Osteoblast (primary cell): Measurements from ENCODE around the gene EBF4. TPM values are rescaled to one million over a fixed set of nuclear protein-coding genes. Genes with fewer than 3 reads are reported as not detected.

ENCODE experiments used
- DNase-seq: peaks from one replicate; pipeline ENCODE4 v3.0.0; 2011; ENCODE audit warnings: low spot score, mixed read lengths; ENCODE audit not compliant: insufficient read length; ENCODE audit errors: missing footprints
- H2AFZ ChIP-seq: 2 replicates; pipeline ENCODE4 v1.6.0; 2011; ENCODE audit warnings: mild to moderate bottlenecking, low read length
- H3K27ac ChIP-seq: 2 replicates; pipeline ENCODE4 v1.5.1; 2011; ENCODE audit warnings: mild to moderate bottlenecking, low read depth, low read length, moderate library complexity
- H3K27me3 ChIP-seq: 2 replicates; pipeline ENCODE4 v1.6.0; 2012; ENCODE audit warnings: mild to moderate bottlenecking, control low read depth, inconsistent platforms, low read length, moderate library complexity; ENCODE audit not compliant: insufficient read depth
- H3K36me3 ChIP-seq: 2 replicates; pipeline ENCODE4 v1.5.1; 2011; ENCODE audit warnings: mild to moderate bottlenecking, low read length, control low read depth, moderate library complexity; ENCODE audit not compliant: insufficient read depth
- H3K4me1 ChIP-seq: 2 replicates; pipeline ENCODE4 v1.5.1; 2011; ENCODE audit warnings: mild to moderate bottlenecking, low read length, control low read depth, moderate library complexity; ENCODE audit not compliant: insufficient read depth
- H3K4me2 ChIP-seq: 2 replicates; pipeline ENCODE4 v1.6.0; 2011; ENCODE audit warnings: mild to moderate bottlenecking, low read length; ENCODE audit not compliant: insufficient read depth
- H3K4me3 ChIP-seq: fragments of 200-600 bp; sonication (generic); 3 replicates; pipeline ENCODE4 v1.5.1; 2012; ENCODE audit warnings: mild to moderate bottlenecking, low read length, inconsistent platforms; ENCODE audit not compliant: insufficient read depth
- H3K79me2 ChIP-seq: 2 replicates; pipeline ENCODE4 v1.6.0; 2012; ENCODE audit warnings: mild to moderate bottlenecking, low read length, control low read depth, inconsistent platforms; ENCODE audit not compliant: insufficient read depth
- H3K9me3 ChIP-seq: 2 replicates; pipeline ENCODE4 v1.5.1; 2011; ENCODE audit warnings: low read depth, low read length, control low read depth
- H4K20me1 ChIP-seq: 2 replicates; pipeline ENCODE4 v1.6.0; 2012; ENCODE audit warnings: mild to moderate bottlenecking, low read length, control low read depth; ENCODE audit not compliant: insufficient read depth
- small RNA-seq: library from RNA; depleted of rRNA; stranded (forward); fragments of <200 nt; gene quantifications from one replicate; pipeline ENCODE3, GENCODE V24; 2012
- total RNA-seq: library from RNA; depleted of rRNA; stranded (reverse); fragments of >200 nt; gene quantifications from 2 replicates; pipeline ENCODE4 v1.2.3, GENCODE V29; 2012
- TF ChIP-seq, protein P1 (sequence below): IDR thresholded peaks from 2 replicates; pipeline ENCODE4 v1.5.1; 2011; ENCODE audit warnings: mild to moderate bottlenecking, low read depth, low read length, moderate library complexity; ENCODE audit errors: extremely low read depth

EBF4 gene
- total RNA-seq, 1 donor: under 0.01 TPM

DNA sequence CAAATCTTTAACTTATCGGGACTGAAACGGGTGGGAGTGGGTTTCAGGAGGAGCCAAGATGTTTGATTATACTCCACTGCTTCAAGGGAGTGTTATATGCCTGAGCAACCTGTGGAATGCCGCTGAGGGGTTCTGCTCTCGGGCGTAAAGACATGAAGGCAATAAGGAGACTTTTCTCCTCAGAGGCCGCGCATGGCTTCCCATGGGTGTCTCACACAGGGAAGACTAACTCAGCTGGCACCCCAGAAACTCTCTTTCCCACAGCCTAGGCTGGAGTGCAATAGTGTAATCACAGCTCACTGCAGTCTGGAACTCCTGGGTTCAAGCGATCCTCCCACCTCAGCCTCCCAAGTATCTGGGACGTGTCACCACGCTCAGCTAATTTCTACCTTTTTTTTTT is 117.1 kb downstream of the EBF4 start:
- Histone ChIP-seq H3K9me3 (peaks cover 9% of the 10 kb centered on the region), H3K36me3 (no peaks in the 10 kb centered on the region), H3K4me2 (no peak overlapping the region), H2AFZ (no peak overlapping the region), H3K4me3 (no peak overlapping the region), H3K27ac (no peak overlapping the region), H4K20me1 (no peaks in the 10 kb centered on the region), H3K4me1 (peaks cover 16% of the 10 kb centered on the region), H3K79me2 (no peaks in the 10 kb centered on the region), H3K27me3 (peaks cover 29% of the 10 kb centered on the region)
- TF ChIP-seq, protein P1, sequence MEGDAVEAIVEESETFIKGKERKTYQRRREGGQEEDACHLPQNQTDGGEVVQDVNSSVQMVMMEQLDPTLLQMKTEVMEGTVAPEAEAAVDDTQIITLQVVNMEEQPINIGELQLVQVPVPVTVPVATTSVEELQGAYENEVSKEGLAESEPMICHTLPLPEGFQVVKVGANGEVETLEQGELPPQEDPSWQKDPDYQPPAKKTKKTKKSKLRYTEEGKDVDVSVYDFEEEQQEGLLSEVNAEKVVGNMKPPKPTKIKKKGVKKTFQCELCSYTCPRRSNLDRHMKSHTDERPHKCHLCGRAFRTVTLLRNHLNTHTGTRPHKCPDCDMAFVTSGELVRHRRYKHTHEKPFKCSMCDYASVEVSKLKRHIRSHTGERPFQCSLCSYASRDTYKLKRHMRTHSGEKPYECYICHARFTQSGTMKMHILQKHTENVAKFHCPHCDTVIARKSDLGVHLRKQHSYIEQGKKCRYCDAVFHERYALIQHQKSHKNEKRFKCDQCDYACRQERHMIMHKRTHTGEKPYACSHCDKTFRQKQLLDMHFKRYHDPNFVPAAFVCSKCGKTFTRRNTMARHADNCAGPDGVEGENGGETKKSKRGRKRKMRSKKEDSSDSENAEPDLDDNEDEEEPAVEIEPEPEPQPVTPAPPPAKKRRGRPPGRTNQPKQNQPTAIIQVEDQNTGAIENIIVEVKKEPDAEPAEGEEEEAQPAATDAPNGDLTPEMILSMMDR: no peak
- no peak for DNase-seq

Small RNAs within 50 kb of the gene (small RNA-seq; reads per million reads assigned to genes)
- gene SNORA51 (not detected), gene SNORD110 (not detected), gene SNORD56 (not detected), gene SNORD57 (not detected), gene SNORD86 (not detected)

Other genes with a start within 250 kb of the EBF4 start
- gene SNRPB, start 222.0 kb upstream of the EBF4 start, total RNA-seq: 99.3 and 109 TPM in 2 replicates
- 6.9 and 12.7 TPM in 2 replicates for gene ZNF343, start 183.9 kb upstream of the EBF4 start, total RNA-seq
- not detected in 2 replicates for gene TMC2, start 156.2 kb upstream of the EBF4 start, total RNA-seq
- gene NOP56, start 40.1 kb upstream of the EBF4 start, total RNA-seq: 86.0 and 91.2 TPM in 2 replicates
- gene IDH3B, start 28.6 kb upstream of the EBF4 start, total RNA-seq: 67.5 and 71.7 TPM in 2 replicates
- under 0.01 and 0.88 TPM in 2 replicates for gene CPXM1, start 107.8 kb downstream of the EBF4 start, total RNA-seq
- gene C20orf141, start 122.2 kb downstream of the EBF4 start, total RNA-seq: 0.29 and 0.36 TPM in 2 replicates
- gene TMEM239, start 123.6 kb downstream of the EBF4 start, total RNA-seq: under 0.01 TPM in 1 of 2 replicates, not detected in the other
- 21.5 and 24.2 TPM in 2 replicates for gene PCED1A, start 147.9 kb downstream of the EBF4 start, total RNA-seq
- gene VPS16, start 148.0 kb downstream of the EBF4 start, total RNA-seq: 36.2 and 40.1 TPM in 2 replicates
- 44.2 and 51.0 TPM in 2 replicates for gene PTPRA, start 180.7 kb downstream of the EBF4 start, total RNA-seq